GM12878 (cell line): Measurements from ENCODE around the gene ATP13A2. TPM values are rescaled to one million over a fixed set of nuclear protein-coding genes. Genes with fewer than 3 reads are reported as not detected.

Source experiments
- BHLHE40 ChIP-seq, 2 experiments: fragments of 450-650 bp in 1 of 2; IDR thresholded peaks; 2 replicates each; pipeline ENCODE4 v1.6.1; 2011 to 2017; ENCODE audit warnings: low read depth in 2 of 2, borderline replicate concordance in 1 of 2, improper control_type of control experiment in 1 of 2, low read length in 1 of 2, mild to moderate bottlenecking in 1 of 2
- CHD4 ChIP-seq: fragments of 200-600 bp; sonication (generic); IDR thresholded peaks from 2 replicates; pipeline ENCODE4 v1.6.1; 2016; ENCODE audit warnings: mild to moderate bottlenecking
- MTA2 ChIP-seq: fragments of 450-650 bp; IDR thresholded peaks from 2 replicates; pipeline ENCODE4 v1.6.1; 2016; ENCODE audit warnings: low read depth, mild to moderate bottlenecking, moderate library complexity
- NRF1 ChIP-seq: conservative IDR thresholded peaks from 2 replicates; pipeline ENCODE4 v1.6.1; 2011; ENCODE audit warnings: mild to moderate bottlenecking, low read depth, low read length, improper control_type of control experiment
- SIX5 ChIP-seq: IDR thresholded peaks from 2 replicates; pipeline ENCODE4 v1.6.1; 2011; ENCODE audit warnings: mild to moderate bottlenecking, low read depth, low read length, moderate library complexity; ENCODE audit not compliant: severe bottlenecking
- SMAD1 ChIP-seq: fragments of 450-650 bp; IDR thresholded peaks from 2 replicates; pipeline ENCODE4 v1.6.1; 2018; ENCODE audit warnings: mild to moderate bottlenecking, low read depth; ENCODE audit not compliant: partially characterized antibody
- SP1 ChIP-seq: IDR thresholded peaks from one replicate; pipeline ENCODE4 v1.6.1; 2011; ENCODE audit warnings: low read depth, low read length
- SRF ChIP-seq, 2 experiments: IDR thresholded peaks; 2 replicates each; pipeline ENCODE4 v1.6.1; 2011; ENCODE audit warnings: low read depth in 2 of 2, low read length in 2 of 2, mild to moderate bottlenecking in 1 of 2, moderate library complexity in 1 of 2
- polyA plus RNA-seq, 11 experiments: library from polyadenylated mRNA; depleted of rRNA in 4 of 11; unstranded in 6 of 11; stranded (reverse) in 5 of 11; fragments of >200 nt; fragmentation: Nextera tagmentation in 4 of 11; fragmentation: Illumina TruSeq in 1 of 11; extraction: Ambion mirVana in 4 of 11; extraction: Trizol in 1 of 11; gene quantifications; 1 replicate in 1 of 11; 2 replicates in 10 of 11; pipeline versions ENCODE4 v1.2.1 to v1.2.3, GENCODE V29; 2011 to 2016; ENCODE audit warnings: inconsistent platforms in 2 of 11, missing spikeins in 2 of 11, low read depth in 1 of 11
- total RNA-seq, 4 experiments: library from RNA; depleted of rRNA in 3 of 4; stranded (reverse); fragments of >200 nt in 3 of 4; fragmentation: Illumina TruSeq in 1 of 4; extraction: Trizol in 1 of 4; gene quantifications; 2 replicates each; pipeline versions ENCODE4 v1.2.1 to v1.2.3, GENCODE V29; 2013 to 2021
- TF ChIP-seq, protein P1 (sequence below): IDR thresholded peaks from 2 replicates; pipeline ENCODE4 v1.6.1; 2012; ENCODE audit warnings: improper control_type of control experiment, low read depth, low read length; ENCODE audit not compliant: insufficient replicate concordance
- TF ChIP-seq, protein P2 (sequence below): fragments of 150-350 bp; IDR thresholded peaks from 2 replicates; pipeline ENCODE4 v1.6.1; 2016; ENCODE audit warnings: low read depth, low read length
- TF ChIP-seq, protein P3 (sequence below): IDR thresholded peaks from 2 replicates; pipeline ENCODE4 v1.6.1; 2012; ENCODE audit warnings: low read depth, low read length, improper control_type of control experiment
- TF ChIP-seq, protein P4 (sequence below): fragments of 450-650 bp; formaldehyde crosslinking; IDR thresholded peaks from 2 replicates; pipeline ENCODE4 v1.5.0; 2022; ENCODE audit warnings: mild to moderate bottlenecking, missing genetic modification characterization

Gene ATP13A2
- total and polyA plus RNA-seq, 10 of the 15 experiments (the other 5 are each of a cell fraction or from before 2014, with no cell fraction given), result 0.24 to 30.5 (median 8.0) TPM

DNA sequence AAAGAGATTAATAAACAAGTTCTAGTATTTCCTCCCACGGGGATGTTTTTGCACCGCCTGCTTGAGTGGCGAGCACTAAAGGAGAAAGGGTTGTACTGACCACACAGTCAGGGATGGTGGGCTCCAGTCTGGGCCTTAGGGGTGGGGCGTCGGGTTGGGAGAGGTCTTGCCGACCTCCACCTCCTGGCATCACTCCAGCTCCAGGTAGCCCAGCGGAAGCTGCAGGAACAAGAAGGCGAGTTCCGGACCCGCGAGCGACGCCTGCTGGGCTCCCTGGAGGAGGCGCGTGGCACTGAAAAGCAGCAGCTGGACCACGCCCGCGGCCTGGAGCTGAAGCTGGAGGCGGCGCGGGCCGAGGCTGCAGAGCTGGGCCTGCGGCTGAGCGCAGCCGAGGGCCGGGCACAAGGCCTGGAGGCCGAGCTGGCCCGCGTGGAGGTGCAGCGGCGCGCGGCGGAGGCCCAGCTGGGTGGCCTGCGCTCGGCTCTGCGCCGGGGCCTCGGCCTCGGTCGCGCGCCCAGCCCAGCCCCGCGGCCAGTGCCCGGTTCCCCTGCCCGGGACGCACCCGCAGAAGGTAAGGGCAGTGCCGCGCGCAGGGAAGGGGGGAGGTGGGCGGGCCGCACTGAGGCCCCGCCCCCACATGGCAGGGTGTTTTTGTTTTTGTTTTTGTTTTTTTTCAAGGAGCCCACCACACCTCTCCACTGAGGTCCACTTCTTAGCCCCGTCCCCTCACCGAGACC is 51.0 kb downstream of the ATP13A2 start (continued):
- TF ChIP-seq, protein P1, sequence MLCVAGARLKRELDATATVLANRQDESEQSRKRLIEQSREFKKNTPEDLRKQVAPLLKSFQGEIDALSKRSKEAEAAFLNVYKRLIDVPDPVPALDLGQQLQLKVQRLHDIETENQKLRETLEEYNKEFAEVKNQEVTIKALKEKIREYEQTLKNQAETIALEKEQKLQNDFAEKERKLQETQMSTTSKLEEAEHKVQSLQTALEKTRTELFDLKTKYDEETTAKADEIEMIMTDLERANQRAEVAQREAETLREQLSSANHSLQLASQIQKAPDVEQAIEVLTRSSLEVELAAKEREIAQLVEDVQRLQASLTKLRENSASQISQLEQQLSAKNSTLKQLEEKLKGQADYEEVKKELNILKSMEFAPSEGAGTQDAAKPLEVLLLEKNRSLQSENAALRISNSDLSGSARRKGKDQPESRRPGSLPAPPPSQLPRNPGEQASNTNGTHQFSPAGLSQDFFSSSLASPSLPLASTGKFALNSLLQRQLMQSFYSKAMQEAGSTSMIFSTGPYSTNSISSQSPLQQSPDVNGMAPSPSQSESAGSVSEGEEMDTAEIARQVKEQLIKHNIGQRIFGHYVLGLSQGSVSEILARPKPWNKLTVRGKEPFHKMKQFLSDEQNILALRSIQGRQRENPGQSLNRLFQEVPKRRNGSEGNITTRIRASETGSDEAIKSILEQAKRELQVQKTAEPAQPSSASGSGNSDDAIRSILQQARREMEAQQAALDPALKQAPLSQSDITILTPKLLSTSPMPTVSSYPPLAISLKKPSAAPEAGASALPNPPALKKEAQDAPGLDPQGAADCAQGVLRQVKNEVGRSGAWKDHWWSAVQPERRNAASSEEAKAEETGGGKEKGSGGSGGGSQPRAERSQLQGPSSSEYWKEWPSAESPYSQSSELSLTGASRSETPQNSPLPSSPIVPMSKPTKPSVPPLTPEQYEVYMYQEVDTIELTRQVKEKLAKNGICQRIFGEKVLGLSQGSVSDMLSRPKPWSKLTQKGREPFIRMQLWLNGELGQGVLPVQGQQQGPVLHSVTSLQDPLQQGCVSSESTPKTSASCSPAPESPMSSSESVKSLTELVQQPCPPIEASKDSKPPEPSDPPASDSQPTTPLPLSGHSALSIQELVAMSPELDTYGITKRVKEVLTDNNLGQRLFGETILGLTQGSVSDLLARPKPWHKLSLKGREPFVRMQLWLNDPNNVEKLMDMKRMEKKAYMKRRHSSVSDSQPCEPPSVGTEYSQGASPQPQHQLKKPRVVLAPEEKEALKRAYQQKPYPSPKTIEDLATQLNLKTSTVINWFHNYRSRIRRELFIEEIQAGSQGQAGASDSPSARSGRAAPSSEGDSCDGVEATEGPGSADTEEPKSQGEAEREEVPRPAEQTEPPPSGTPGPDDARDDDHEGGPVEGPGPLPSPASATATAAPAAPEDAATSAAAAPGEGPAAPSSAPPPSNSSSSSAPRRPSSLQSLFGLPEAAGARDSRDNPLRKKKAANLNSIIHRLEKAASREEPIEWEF, result no peak
- TF ChIP-seq MTA2 (no peak), SIX5 (no peak), SMAD1 (no peak), CHD4 (no peak), NRF1 (no peak), BHLHE40 (IDR thresholded peaks at IDR 0.05; ENCODE audit: borderline replicate concordance in 1 of 2, low read depth in 2 of 2, low read length in 1 of 2) (peak in 1 of 2 experiments; percentile 41; a peak in 1 of 4 replicates), SP1 (no peak), SRF (IDR thresholded peaks at IDR 0.05; ENCODE audit: low read depth in 2 of 2, low read length in 2 of 2) (no peak)
- TF ChIP-seq, protein P2, sequence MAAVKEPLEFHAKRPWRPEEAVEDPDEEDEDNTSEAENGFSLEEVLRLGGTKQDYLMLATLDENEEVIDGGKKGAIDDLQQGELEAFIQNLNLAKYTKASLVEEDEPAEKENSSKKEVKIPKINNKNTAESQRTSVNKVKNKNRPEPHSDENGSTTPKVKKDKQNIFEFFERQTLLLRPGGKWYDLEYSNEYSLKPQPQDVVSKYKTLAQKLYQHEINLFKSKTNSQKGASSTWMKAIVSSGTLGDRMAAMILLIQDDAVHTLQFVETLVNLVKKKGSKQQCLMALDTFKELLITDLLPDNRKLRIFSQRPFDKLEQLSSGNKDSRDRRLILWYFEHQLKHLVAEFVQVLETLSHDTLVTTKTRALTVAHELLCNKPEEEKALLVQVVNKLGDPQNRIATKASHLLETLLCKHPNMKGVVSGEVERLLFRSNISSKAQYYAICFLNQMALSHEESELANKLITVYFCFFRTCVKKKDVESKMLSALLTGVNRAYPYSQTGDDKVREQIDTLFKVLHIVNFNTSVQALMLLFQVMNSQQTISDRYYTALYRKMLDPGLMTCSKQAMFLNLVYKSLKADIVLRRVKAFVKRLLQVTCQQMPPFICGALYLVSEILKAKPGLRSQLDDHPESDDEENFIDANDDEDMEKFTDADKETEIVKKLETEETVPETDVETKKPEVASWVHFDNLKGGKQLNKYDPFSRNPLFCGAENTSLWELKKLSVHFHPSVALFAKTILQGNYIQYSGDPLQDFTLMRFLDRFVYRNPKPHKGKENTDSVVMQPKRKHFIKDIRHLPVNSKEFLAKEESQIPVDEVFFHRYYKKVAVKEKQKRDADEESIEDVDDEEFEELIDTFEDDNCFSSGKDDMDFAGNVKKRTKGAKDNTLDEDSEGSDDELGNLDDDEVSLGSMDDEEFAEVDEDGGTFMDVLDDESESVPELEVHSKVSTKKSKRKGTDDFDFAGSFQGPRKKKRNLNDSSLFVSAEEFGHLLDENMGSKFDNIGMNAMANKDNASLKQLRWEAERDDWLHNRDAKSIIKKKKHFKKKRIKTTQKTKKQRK, result no peak
- TF ChIP-seq, protein P3, sequence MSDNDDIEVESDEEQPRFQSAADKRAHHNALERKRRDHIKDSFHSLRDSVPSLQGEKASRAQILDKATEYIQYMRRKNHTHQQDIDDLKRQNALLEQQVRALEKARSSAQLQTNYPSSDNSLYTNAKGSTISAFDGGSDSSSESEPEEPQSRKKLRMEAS, result peak; percentile 50; the same call in 1 of the 2 replicates
- TF ChIP-seq, protein P4, sequence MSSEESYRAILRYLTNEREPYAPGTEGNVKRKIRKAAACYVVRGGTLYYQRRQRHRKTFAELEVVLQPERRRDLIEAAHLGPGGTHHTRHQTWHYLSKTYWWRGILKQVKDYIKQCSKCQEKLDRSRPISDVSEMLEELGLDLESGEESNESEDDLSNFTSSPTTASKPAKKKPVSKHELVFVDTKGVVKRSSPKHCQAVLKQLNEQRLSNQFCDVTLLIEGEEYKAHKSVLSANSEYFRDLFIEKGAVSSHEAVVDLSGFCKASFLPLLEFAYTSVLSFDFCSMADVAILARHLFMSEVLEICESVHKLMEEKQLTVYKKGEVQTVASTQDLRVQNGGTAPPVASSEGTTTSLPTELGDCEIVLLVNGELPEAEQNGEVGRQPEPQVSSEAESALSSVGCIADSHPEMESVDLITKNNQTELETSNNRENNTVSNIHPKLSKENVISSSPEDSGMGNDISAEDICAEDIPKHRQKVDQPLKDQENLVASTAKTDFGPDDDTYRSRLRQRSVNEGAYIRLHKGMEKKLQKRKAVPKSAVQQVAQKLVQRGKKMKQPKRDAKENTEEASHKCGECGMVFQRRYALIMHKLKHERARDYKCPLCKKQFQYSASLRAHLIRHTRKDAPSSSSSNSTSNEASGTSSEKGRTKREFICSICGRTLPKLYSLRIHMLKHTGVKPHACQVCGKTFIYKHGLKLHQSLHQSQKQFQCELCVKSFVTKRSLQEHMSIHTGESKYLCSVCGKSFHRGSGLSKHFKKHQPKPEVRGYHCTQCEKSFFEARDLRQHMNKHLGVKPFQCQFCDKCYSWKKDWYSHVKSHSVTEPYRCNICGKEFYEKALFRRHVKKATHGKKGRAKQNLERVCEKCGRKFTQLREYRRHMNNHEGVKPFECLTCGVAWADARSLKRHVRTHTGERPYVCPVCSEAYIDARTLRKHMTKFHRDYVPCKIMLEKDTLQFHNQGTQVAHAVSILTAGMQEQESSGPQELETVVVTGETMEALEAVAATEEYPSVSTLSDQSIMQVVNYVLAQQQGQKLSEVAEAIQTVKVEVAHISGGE (CRISPR knock-in tag), result no peak
